HepG2 (cell line): Measurements from ENCODE around the gene ZNF563. TPM values are rescaled to one million over a fixed set of nuclear protein-coding genes. Genes with fewer than 3 reads are reported as not detected.
A peak's percentile ranks its signal among the peaks of the same experiment; 100 is the strongest.

ENCODE experiments used
- BCL6 ChIP-seq: IDR thresholded peaks from 2 replicates; pipeline ENCODE4 v1.6.1; 2016; ENCODE audit warnings: missing genetic modification reagents, missing compliant biosample characterization
- DPF2 ChIP-seq: sonication (generic); formaldehyde crosslinking; IDR thresholded peaks from 2 replicates; pipeline ENCODE4 v1.4.0; 2020; ENCODE audit warnings: mild to moderate bottlenecking, low read depth, missing genetic modification reagents, borderline replicate concordance
- EED ChIP-seq: sonication (generic); formaldehyde crosslinking; IDR thresholded peaks from 2 replicates; pipeline ENCODE4 v1.5.0; 2020; ENCODE audit warnings: mild to moderate bottlenecking, missing genetic modification reagents
- KDM6A ChIP-seq: IDR thresholded peaks from 2 replicates; pipeline ENCODE4 v1.6.1; 2016; ENCODE audit warnings: low read depth
- MAFG ChIP-seq: sonication (generic); formaldehyde crosslinking; IDR thresholded peaks from 2 replicates; pipeline ENCODE4 v1.5.1; 2020; ENCODE audit warnings: mild to moderate bottlenecking, missing genetic modification reagents
- MEIS2 ChIP-seq: sonication (generic); formaldehyde crosslinking; IDR thresholded peaks from 2 replicates; pipeline ENCODE4 v1.9.0; 2021; ENCODE audit warnings: mild to moderate bottlenecking, missing genetic modification reagents
- MNT ChIP-seq: fragments of 450-650 bp; IDR thresholded peaks from 2 replicates; pipeline ENCODE4 v1.6.1; 2016
- RERE ChIP-seq: IDR thresholded peaks from 2 replicates; pipeline ENCODE4 v1.6.1; 2016; ENCODE audit warnings: low read depth, missing genetic modification reagents, missing compliant biosample characterization
- RFX3 ChIP-seq: IDR thresholded peaks from 2 replicates; pipeline ENCODE4 v1.6.1; 2016; ENCODE audit warnings: missing biosample characterization, missing genetic modification reagents
- SMC3 ChIP-seq: IDR thresholded peaks from 2 replicates; pipeline ENCODE4 v1.6.1; 2011; ENCODE audit warnings: low read length, improper control_type of control experiment
- TBL1XR1 ChIP-seq: fragments of 150-350 bp; IDR thresholded peaks from 2 replicates; pipeline ENCODE4 v1.6.1; 2014; ENCODE audit warnings: borderline replicate concordance, low read length; ENCODE audit not compliant: partially characterized antibody
- TEAD3 ChIP-seq: optimal IDR thresholded peaks from 2 replicates; pipeline ENCODE3; 2016; ENCODE audit warnings: borderline replicate concordance
- ZBTB7B ChIP-seq: sonication (generic); formaldehyde crosslinking; IDR thresholded peaks from 2 replicates; pipeline ENCODE4 v1.4.0; 2020; ENCODE audit warnings: missing genetic modification reagents
- ZC3H4 ChIP-seq: sonication (generic); formaldehyde crosslinking; IDR thresholded peaks from 2 replicates; pipeline ENCODE4 v1.4.0; 2020; ENCODE audit warnings: missing genetic modification reagents, borderline replicate concordance
- ZFX ChIP-seq: sonication (generic); formaldehyde crosslinking; IDR thresholded peaks from 2 replicates; pipeline ENCODE4 v1.4.0; 2020; ENCODE audit warnings: mild to moderate bottlenecking, low read depth, missing genetic modification reagents, moderate library complexity
- ZNF839 ChIP-seq: sonication (generic); formaldehyde crosslinking; IDR thresholded peaks from 2 replicates; pipeline ENCODE4 v1.4.0; 2020; ENCODE audit warnings: missing genetic modification reagents, mild to moderate bottlenecking, borderline replicate concordance
- polyA plus RNA-seq, 8 experiments: library from polyadenylated mRNA; depleted of rRNA in 3 of 8; stranded (reverse) in 7 of 8; unstranded in 1 of 8; fragments of >200 nt; fragmentation: Illumina TruSeq in 4 of 8; extraction: Trizol in 4 of 8; gene quantifications; 2 replicates each; pipeline versions ENCODE4 v1.2.1 to v1.2.3, GENCODE V29; 2011 to 2016; ENCODE audit warnings: low read depth in 4 of 8, missing spikeins in 1 of 8, mixed read lengths in 1 of 8; ENCODE audit not compliant: insufficient read depth in 1 of 8
- total RNA-seq, 5 experiments: library from RNA; depleted of rRNA; stranded (reverse); fragments of >200 nt; fragmentation: Illumina TruSeq; extraction: Trizol; gene quantifications; 2 replicates each; pipeline ENCODE4 v1.2.3, GENCODE V29; 2016; ENCODE audit warnings: low read depth in 1 of 5
- TF ChIP-seq, protein P1 (sequence below): sonication (generic); formaldehyde crosslinking; IDR thresholded peaks from 2 replicates; pipeline ENCODE4 v1.4.0; 2020; ENCODE audit warnings: mild to moderate bottlenecking, missing genetic modification reagents
- TF ChIP-seq, protein P2 (sequence below): sonication (generic); formaldehyde crosslinking; IDR thresholded peaks from 2 replicates; pipeline ENCODE4 v1.9.0; 2022; ENCODE audit warnings: missing genetic modification reagents, mild to moderate bottlenecking, borderline replicate concordance

The ZNF563 gene
- total and polyA plus RNA-seq, 2 of the 13 experiments (the other 11 are each of a cell fraction or from before 2014, with no cell fraction given), result 7.5 to 19.5 TPM

DNA sequence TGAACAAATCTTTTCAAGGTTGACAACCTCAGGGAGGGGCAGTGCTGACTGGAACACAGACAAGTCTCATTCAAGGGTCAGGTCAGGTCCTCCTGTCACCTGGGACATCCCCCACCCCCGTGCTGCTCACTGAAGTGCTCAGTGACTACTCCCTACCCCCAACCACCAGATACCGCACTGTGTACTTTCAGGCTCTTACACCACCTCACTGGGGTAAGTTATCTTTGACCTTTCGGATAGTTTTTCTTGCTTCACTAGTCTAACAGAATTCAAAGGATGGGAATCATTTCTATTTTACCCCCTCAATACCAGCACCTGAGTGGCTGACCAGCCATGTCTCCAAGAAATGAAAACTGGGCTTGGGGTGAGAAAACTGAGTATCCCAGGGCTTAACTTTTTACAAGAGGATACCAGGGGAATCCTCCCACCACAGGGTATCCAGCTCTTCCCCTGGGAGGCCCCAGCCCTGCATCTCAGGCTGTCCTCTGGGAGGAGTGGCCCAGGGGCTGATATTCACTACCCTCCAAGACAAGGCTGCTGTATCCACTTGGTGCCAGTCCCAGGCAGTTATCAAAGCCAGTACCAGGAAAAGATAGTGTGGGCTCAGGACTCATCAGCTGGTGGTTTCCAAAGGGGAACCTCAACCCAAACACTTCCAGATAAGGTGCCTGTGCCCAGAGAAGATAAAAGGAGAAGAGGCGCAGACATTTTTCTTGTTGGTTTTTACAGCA lies 2.1 kb downstream of the ZNF563 start (continued):
- TF ChIP-seq RERE (CRISPR knock-in tag) (peak; percentile 75; the same call in 1 of the 2 replicates), TBL1XR1 (peak; percentile 88), MNT (no peak), ZFX (0 out of 2 replicates have a peak, but pooled peaks have one; percentile 31), RFX3 (CRISPR knock-in tag) (no peak), EED (CRISPR knock-in tag) (no peak), ZBTB7B (CRISPR knock-in tag) (no peak), KDM6A (CRISPR knock-in tag) (peak; percentile 91), MAFG (no peak), BCL6 (CRISPR knock-in tag) (peak; percentile 85), MEIS2 (CRISPR knock-in tag) (peak; percentile 62; the same call in 1 of the 2 replicates), TEAD3 (CRISPR knock-in tag) (peak; percentile 74), DPF2 (CRISPR knock-in tag) (peak; percentile 79; the same call in 1 of the 2 replicates), ZNF839 (CRISPR knock-in tag) (no peak), SMC3 (peak; percentile 21; the same call in 1 of the 2 replicates), ZC3H4 (peak; percentile 67; the same call in 1 of the 2 replicates)
- TF ChIP-seq, protein P1, sequence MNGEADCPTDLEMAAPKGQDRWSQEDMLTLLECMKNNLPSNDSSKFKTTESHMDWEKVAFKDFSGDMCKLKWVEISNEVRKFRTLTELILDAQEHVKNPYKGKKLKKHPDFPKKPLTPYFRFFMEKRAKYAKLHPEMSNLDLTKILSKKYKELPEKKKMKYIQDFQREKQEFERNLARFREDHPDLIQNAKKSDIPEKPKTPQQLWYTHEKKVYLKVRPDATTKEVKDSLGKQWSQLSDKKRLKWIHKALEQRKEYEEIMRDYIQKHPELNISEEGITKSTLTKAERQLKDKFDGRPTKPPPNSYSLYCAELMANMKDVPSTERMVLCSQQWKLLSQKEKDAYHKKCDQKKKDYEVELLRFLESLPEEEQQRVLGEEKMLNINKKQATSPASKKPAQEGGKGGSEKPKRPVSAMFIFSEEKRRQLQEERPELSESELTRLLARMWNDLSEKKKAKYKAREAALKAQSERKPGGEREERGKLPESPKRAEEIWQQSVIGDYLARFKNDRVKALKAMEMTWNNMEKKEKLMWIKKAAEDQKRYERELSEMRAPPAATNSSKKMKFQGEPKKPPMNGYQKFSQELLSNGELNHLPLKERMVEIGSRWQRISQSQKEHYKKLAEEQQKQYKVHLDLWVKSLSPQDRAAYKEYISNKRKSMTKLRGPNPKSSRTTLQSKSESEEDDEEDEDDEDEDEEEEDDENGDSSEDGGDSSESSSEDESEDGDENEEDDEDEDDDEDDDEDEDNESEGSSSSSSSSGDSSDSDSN (CRISPR knock-in tag), result peak; percentile 35; the same call in 1 of the 2 replicates
- TF ChIP-seq, protein P2, sequence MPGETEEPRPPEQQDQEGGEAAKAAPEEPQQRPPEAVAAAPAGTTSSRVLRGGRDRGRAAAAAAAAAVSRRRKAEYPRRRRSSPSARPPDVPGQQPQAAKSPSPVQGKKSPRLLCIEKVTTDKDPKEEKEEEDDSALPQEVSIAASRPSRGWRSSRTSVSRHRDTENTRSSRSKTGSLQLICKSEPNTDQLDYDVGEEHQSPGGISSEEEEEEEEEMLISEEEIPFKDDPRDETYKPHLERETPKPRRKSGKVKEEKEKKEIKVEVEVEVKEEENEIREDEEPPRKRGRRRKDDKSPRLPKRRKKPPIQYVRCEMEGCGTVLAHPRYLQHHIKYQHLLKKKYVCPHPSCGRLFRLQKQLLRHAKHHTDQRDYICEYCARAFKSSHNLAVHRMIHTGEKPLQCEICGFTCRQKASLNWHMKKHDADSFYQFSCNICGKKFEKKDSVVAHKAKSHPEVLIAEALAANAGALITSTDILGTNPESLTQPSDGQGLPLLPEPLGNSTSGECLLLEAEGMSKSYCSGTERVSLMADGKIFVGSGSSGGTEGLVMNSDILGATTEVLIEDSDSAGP (CRISPR knock-in tag), result peak; percentile 85
